ENCODE measurements around the gene LTBP1. TPM values are rescaled to one million over a fixed set of nuclear protein-coding genes. Genes with fewer than 3 reads are reported as not detected.

Gene LTBP1
- total RNA-seq, 1 experiment from 2014 or later = 2.2 TPM

DNA sequence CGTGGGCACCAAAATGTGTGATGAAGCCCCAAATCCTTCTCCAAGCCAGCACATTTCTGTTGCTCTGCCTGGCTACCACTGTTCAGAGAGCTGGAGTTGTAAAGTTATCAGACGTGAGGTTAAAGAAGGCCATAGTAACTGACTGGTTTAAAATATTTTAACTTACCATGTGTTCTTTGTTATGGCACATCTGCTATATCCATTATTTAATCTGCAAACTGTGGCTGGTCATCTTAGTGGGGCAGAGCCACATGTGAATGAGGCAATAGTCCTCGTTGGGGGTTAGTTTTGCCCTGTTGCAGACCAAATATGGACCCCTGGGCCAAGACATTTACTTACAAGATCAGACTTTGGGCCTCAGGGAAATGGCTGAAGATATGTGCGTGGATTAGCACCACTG is 315.3 kb downstream of the LTBP1 start:
- intact Hi-C loops (cut with micrococcal nuclease; ENCODE audit: unreplicated experiment) = no loop called here
- ChIA-PET POLR2A (ENCODE audit: low non-redundant PET) (no interaction called here), CTCF (no interaction called here)
- Histone ChIP-seq H3K4me3 (ENCODE audit: low read depth, low read length, poor library complexity, severe bottlenecking) (no peak overlapping the region), H3K27me3 (replicated peaks; ENCODE audit: insufficient read depth, low read depth, low read length, poor library complexity) (no peaks in the 10 kb centered on the region), H3K4me1 (ENCODE audit: insufficient read depth, low read length, poor library complexity, severe bottlenecking) (no peaks in the 10 kb centered on the region), H3K9me3 (ENCODE audit: low read depth, low read length, poor library complexity, severe bottlenecking) (no peaks in the 10 kb centered on the region), H3K27ac (ENCODE audit: low read depth, low read length, poor library complexity, severe bottlenecking) (no peak overlapping the region), H3K36me3 (ENCODE audit: insufficient read depth, low read length, poor library complexity, severe bottlenecking) (no peaks in the 10 kb centered on the region)
- no peak for DNase-seq (ENCODE audit: low spot score)
- BruUV-seq (replicated peaks) = no TSS peak
- TF ChIP-seq, protein P1, sequence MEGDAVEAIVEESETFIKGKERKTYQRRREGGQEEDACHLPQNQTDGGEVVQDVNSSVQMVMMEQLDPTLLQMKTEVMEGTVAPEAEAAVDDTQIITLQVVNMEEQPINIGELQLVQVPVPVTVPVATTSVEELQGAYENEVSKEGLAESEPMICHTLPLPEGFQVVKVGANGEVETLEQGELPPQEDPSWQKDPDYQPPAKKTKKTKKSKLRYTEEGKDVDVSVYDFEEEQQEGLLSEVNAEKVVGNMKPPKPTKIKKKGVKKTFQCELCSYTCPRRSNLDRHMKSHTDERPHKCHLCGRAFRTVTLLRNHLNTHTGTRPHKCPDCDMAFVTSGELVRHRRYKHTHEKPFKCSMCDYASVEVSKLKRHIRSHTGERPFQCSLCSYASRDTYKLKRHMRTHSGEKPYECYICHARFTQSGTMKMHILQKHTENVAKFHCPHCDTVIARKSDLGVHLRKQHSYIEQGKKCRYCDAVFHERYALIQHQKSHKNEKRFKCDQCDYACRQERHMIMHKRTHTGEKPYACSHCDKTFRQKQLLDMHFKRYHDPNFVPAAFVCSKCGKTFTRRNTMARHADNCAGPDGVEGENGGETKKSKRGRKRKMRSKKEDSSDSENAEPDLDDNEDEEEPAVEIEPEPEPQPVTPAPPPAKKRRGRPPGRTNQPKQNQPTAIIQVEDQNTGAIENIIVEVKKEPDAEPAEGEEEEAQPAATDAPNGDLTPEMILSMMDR (conservative IDR thresholded peaks at IDR 0.05; ENCODE audit: low read depth, low read length) = no peak
- no peak for TF ChIP-seq EZH2 (IDR thresholded peaks at IDR 0.05; ENCODE audit: borderline replicate concordance, low read depth, low read length, poor library complexity, severe bottlenecking)

DNA sequence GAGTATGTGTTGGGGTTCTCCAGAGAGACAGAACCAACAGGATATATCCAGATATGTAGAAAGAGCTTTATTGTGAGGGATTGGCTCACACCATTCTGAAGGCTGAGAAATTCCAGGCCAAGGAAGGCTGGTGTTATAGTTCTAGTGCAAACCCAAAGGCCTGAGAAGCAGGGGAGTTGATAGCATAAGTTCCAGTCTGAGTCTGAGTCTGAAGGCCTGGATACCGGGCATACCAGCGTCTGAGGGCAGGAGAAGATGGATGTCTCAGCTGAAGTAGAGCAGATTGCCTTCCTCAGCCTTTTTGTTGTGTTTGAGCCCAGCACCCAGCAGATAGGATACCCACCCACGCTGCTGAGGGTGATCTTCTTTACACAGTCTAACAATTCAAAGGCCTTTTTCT is 318.0 kb downstream of the LTBP1 start:
- DNase-seq (ENCODE audit: low spot score) = no peak
- CTCF ChIA-PET = interaction anchor here (0.5 kb wide), 1 partner anchor 9 kb away, joined by 3 read pairs; no protein-coding TSS in a partner anchor
- H3K4me1 ChIP-seq (ENCODE audit: insufficient read depth, low read length, poor library complexity, severe bottlenecking) = no peaks in the 10 kb centered on the region
- no TSS peak for BruUV-seq (replicated peaks)
- TF ChIP-seq, protein P1 (conservative IDR thresholded peaks at IDR 0.05; ENCODE audit: low read depth, low read length) = no peak
- TF ChIP-seq EZH2 (IDR thresholded peaks at IDR 0.05; ENCODE audit: borderline replicate concordance, low read depth, low read length, poor library complexity, severe bottlenecking) = no peak
- no peak overlapping the region for H3K4me3 ChIP-seq (ENCODE audit: low read depth, low read length, poor library complexity, severe bottlenecking)
- H3K36me3 ChIP-seq (ENCODE audit: insufficient read depth, low read length, poor library complexity, severe bottlenecking) = no peaks in the 10 kb centered on the region
- POLR2A ChIA-PET (ENCODE audit: low non-redundant PET) = no interaction called here
- H3K9me3 ChIP-seq (ENCODE audit: low read depth, low read length, poor library complexity, severe bottlenecking) = no peaks in the 10 kb centered on the region
- H3K27me3 ChIP-seq (replicated peaks; ENCODE audit: insufficient read depth, low read depth, low read length, poor library complexity) = no peaks in the 10 kb centered on the region
- intact Hi-C loops (cut with micrococcal nuclease; ENCODE audit: unreplicated experiment) = loop anchor here (1.0 to 5.0 kb wide), 2 partner anchors 48 to 492 kb away; no protein-coding TSS in a partner anchor
- no peak overlapping the region for H3K27ac ChIP-seq (ENCODE audit: low read depth, low read length, poor library complexity, severe bottlenecking)

DNA sequence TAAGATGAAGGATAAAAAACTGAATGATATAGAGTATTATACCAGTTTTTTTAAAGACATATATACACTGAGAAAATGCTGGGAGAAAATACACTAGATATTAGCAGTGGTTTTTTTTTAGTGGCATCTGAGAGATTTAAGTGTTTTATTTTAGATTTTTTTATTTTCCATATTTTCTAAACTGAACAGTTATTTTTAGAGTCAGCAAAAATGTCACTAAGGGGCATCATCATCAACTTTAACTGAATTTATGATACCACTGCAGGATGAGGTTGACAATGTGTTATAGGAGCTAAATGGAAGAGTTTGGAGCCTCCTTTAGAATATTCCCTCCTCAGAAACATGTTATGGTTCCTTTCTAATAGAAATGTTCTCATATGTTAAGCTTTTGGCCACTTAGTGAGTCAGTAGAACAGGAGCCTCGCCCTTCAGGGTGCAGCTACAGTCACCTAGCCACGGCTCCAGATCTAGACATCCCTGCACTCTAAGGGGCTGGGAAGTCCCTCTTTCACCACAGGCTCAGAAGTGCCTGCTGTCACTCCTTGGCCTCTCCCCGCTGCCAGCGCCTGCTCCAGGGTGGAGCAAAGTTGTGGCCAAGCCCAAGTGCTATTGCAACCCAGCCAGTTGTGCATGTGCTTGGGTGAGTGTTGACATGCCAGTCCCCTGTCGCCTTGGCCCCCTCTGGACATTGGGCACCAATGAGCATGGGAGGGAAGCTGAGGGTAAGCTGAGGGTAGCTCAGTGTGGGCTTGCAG is 319.0 kb downstream of the LTBP1 start:
- intact Hi-C loops (cut with micrococcal nuclease; ENCODE audit: unreplicated experiment) = loop anchor here (1.0 to 5.0 kb wide), 2 partner anchors 47 to 493 kb away; no protein-coding TSS in a partner anchor
- no peaks in the 10 kb centered on the region for H3K4me1 ChIP-seq (ENCODE audit: insufficient read depth, low read length, poor library complexity, severe bottlenecking)
- no peak for DNase-seq (ENCODE audit: low spot score)
- ChIA-PET POLR2A (ENCODE audit: low non-redundant PET) (no interaction called here), CTCF (no interaction called here)
- H3K36me3 ChIP-seq (ENCODE audit: insufficient read depth, low read length, poor library complexity, severe bottlenecking) = no peaks in the 10 kb centered on the region
- BruUV-seq (replicated peaks) = no TSS peak
- no peaks in the 10 kb centered on the region for H3K9me3 ChIP-seq (ENCODE audit: low read depth, low read length, poor library complexity, severe bottlenecking)
- H3K27ac ChIP-seq (ENCODE audit: low read depth, low read length, poor library complexity, severe bottlenecking) = no peak overlapping the region
- no peaks in the 10 kb centered on the region for H3K27me3 ChIP-seq (replicated peaks; ENCODE audit: insufficient read depth, low read depth, low read length, poor library complexity)
- no peak overlapping the region for H3K4me3 ChIP-seq (ENCODE audit: low read depth, low read length, poor library complexity, severe bottlenecking)
- TF ChIP-seq, protein P1 (conservative IDR thresholded peaks at IDR 0.05; ENCODE audit: low read depth, low read length) = no peak
- no peak for TF ChIP-seq EZH2 (IDR thresholded peaks at IDR 0.05; ENCODE audit: borderline replicate concordance, low read depth, low read length, poor library complexity, severe bottlenecking)
